ENCODE results near the gene UBQLN4. TPM values are rescaled to one million over a fixed set of nuclear protein-coding genes. Genes with fewer than 3 reads are reported as not detected.
"Not testable (repeated sequence)": the region's sequence is repeated elsewhere in the genome, so short reads cannot be mapped to it uniquely, and the experiment has no call there.

The UBQLN4 gene
- total RNA-seq, 1 donor from 2014 or later: 33.9 TPM

DNA sequence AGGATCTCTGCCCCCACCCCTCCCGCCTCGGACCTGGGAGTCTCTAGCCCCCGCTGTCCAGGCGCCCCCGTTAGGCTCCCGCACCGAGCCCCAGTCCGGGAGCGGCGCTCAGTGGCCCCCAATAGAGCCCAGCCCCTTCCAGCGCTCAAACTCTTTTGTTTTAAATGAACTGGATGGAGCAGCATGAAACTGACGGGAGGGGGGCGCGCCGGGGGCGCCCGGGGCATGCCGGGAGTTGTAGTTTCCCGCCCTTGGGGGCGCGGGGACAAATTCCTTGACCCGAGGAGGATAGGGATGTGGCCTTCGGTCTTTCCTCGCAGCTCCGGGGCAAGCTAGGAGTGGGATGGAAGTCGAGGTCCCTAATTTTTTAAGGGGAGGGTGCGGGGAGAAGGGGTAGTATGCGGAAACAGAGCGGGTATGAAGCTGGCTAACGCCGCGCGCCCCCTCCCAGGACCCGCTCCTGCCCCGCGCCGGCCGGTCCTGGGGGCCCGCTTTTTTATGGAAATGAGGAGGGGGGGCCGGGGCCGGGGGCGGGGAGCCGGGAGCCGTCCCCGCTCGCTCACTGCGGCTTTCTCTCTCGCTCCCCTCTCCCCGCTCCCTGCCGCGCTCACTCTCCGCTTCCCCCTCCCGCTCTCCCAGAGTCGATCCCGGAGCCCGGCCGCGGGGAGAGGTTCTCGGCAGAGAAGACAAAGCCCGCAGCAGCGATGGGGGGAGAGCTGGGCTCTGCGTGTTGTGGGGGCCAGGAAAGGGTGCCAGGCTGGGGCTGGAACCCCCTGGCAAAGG, 28.9 kb upstream of the UBQLN4 start, which contains the start of gene MEX3A:
Gene MEX3A, minus strand, starts transcription at position 157 of the 783 bp plus-strand sequence. CDS start 467 bp downstream, outside the sequence.
- ATAC-seq (peak; percentile 86), DNase-seq (peak; percentile 82)
- intact Hi-C loops (cut with micrococcal nuclease): no loop called here

DNA sequence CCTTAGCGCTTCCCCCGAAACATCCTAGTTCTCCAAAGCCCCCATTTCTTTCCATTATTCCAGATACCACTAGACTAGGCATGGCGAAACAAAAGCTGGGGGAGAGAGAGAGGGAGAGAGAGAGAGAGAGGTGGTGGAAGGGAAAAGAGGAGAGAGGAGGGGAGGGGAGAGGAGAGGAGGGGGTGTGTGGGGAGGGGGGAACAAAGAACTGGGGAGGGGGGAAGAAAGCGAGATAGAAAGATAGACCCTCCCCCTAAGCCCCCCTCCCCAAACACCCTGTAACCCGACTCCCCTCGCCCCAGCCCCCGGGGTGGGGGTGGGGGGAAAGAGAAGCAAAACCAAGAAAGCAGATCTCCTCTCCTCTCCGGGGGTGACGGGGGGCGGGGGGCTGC, 28.3 kb upstream of the UBQLN4 start:
- intact Hi-C loops (cut with micrococcal nuclease): no loop called here
- DNase-seq (no peak), ATAC-seq (no peak)

DNA sequence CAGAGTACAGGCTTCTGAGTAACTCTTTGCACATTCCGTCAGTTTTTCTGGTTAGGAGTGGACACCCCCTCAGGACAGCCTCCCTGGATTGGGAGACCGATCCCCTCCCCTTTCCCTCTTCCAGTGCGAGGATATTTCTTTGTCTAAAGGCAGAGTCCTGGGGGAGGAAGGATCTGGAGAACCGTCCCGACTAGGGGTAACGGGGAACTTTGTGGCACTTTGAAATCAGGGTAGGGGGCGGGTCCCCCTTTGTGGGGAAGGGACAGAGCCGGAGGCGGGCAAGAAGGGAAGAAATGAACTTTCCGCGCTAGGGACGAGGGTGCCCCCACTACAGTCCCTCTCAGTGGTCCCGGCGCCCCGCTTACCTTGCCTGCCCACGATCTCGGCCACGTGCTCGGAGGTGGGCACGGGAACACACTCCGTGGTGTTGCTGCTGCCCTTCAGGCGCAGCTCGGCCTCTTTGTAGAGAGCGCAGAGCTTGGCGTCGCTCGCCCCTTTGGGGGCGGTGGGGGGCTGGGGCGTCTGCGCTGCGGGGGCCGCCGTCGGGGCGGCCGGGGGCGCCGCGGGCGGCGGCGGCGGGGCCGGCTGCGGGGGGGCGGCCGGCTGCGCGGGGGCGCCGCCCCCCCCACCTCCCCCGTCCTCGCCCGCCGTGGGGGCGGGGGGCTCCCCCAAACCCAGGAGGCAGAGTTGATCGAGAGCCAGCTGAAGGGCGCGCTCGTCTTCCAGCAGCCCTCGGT, 27.8 kb upstream of the UBQLN4 start:
- DNase-seq (no peak), ATAC-seq (no peak)
- intact Hi-C loops (cut with micrococcal nuclease): no loop called here

DNA sequence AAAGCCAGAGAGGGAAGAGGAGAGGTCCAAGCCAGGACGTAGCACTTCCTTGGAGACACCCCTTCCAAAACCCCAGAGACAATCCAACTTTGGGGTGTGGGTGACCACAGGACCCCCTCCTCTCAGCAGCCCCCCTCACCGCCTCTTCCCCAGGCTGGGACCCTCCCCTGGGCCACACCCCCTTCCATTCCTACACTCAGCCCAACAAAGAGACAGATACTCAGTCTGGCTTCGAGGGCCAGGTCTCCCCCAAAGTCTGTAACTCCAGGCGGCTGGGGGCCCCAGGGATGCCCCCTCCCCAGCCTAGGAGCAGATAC, 27.2 kb upstream of the UBQLN4 start:
- intact Hi-C loops (cut with micrococcal nuclease): no loop called here
- ATAC-seq: no peak

DNA sequence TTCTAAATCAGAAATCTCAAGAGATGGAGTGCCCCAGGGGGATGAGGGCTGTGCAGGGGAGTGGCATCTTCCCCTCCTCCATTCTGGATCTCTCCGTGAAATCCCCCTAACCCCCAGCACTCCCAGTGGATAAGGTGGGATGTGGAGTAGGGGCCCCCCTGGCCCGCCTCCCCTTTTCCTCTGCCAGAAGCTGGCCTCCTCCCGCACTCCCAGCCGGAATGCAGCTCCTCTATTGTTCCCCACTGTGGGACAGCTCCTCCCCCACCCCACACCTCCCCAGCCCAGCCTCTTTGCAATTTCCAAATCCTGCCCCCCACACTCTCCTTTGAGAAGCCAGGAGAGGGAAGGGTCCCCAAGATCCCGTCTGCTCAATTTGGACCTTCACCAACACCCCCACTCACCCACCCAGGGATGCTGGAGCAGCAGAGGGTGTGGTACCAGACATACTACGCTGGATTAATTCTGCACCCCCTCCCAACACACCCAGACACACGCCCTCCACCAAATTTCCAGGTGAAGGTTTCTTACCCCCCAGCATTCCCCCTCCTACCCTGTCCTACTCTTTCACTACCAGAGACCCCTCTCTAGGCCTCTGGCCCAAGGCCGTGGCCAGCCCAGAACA, 26.8 kb upstream of the UBQLN4 start:
- intact Hi-C loops (cut with micrococcal nuclease): no loop called here
- DNase-seq: no peak
- ATAC-seq: no peak

More for the DNA sequence above, 27.2 kb upstream of the UBQLN4 start:
- no peak for DNase-seq

DNA sequence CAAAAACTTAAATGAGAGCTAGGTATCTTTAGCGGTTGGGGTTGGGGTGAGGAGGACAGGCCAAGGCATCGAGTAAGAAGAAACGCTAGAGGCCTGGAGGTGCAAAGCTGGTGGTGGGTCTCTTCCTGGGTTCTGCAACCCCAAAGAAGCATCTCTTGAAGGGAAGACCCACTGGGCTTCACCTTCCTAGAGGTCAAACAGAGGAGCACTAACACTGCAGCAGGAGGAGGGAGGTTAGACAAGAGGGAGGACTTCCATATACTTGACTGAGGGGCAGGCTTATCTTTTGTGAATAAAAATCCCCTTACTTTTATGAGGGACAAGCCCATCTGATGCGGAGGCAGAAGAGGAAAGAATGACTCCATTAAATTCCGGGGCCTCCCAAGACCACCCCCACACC, 26.2 kb upstream of the UBQLN4 start:
- DNase-seq: no peak
- no peak for ATAC-seq
- intact Hi-C loops (cut with micrococcal nuclease): no loop called here

DNA sequence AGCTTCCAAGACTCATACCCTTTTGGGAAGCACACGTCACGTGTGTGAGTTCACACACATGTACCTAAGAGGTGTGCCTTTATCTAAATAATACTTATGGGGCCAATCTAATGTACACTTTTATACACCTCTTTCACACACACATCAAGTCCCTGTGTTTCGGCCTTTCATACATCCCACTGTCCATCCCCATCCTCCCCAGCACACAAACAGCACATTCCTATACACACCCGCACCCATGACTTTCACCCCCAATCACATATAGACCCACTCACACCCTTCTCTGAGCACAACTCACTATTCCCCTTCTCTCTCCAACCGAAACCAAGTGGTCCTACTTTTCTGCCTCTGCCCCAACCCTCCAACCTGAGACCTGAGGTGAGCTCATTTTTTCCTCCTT, 25.1 kb upstream of the UBQLN4 start:
- intact Hi-C loops (cut with micrococcal nuclease): no loop called here
- ATAC-seq: no peak

DNA sequence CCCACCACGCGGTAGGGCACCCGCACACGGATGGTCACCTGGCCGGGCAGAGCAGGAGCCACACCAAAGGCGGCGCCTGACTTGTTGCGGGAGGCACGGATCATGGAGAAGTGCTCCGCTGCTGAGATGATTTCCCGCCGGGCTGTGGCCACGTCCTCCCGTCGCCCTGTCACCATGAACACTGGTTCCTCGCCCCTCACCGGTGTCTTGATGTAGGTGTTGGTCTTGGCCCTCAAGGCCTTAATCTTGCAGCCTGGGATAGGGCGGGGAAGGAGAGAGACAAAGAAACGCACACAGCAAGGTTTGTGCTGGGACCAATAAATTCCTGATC, 23.8 kb upstream of the UBQLN4 start:
- ATAC-seq (no peak), DNase-seq (no peak)
- intact Hi-C loops (cut with micrococcal nuclease): no loop called here

More for the DNA sequence above, 25.1 kb upstream of the UBQLN4 start:
- no peak for DNase-seq

DNA sequence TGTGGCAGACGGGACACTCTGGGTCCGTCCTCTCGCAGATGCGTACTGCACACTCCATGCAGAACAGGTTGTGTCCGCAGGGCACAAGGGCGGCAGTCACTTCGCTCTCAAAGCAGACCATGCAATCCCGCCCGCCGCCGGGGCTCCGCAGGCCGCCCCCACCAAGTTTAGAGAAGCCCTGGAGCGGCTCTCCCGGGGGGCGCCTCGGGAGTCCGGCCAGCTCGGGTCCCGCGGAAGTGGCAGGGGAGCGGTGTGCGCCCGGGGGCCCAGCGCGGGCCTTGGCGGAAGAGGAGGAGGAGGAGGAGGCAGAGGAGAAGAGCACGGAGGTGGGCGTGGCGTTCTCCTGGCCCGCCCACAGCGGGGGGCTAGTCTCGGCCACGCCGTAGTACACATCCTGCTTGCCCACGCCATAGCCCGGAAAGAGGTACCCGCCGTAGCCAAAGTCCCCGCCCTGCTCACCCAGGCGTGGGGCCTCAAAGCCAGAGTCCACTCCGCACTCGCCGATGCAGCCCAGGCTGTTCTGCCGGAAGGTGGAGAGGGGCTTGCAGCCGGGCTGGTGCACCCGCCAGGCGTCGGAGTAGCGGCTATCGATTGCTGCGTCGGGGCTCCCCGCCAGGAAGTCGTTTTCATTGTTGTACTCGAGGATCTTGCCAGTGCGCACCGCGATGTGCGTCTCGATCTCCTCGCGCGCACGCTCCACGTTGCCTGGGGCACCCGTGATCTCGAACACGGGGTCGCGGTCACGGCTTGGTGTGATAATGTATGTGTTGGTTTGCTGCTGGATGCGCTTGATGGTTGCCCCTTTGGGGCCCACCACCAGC, 23.2 kb upstream of the UBQLN4 start:
- peak; percentile 71 for DNase-seq
- intact Hi-C loops (cut with micrococcal nuclease): no loop called here
- ATAC-seq: peak; percentile 78

DNA sequence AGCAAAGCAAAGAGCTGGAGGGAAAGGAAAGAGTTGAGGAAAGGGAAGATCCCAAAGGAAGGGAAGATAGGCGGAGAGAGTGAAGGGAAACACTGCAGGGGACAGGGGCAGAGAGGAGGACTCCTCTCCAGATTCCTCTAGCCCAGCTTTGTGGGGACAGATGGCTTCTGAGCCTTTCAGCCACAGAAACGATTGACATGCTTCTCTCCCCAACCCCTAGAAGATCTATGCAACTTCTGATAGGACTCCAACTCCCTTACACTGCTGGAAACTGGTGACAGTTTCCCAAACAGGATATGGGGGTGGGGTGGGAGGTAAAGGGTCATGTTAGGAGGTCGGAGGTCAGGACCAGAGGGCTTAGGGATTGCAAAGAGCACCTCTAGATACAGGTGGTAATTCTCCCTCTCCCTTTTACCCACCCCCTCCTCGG, 22.2 kb upstream of the UBQLN4 start:
- DNase-seq: no peak
- ATAC-seq: no peak
- intact Hi-C loops (cut with micrococcal nuclease): no loop called here

DNA sequence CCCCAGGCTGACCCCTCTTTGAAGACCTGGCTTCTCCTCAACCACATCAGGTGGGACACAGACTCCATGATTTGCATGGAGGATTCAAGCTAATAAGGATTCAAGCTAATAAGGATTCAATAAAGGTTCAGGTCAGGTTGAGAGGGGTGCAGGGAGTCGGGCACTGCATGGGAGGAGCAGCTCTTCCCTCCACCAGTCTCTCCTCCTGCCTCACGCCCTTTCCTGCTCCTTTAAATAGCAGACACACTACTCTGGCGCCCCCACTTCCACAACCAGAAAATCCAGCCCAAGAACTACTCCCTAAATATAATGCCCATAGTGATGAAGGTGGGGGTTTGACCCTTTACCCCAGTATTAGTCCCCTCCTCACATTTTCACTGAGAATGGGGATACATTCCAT, 21.6 kb upstream of the UBQLN4 start:
- DNase-seq: no peak
- intact Hi-C loops (cut with micrococcal nuclease): no loop called here
- peak; percentile 11 for ATAC-seq

DNA sequence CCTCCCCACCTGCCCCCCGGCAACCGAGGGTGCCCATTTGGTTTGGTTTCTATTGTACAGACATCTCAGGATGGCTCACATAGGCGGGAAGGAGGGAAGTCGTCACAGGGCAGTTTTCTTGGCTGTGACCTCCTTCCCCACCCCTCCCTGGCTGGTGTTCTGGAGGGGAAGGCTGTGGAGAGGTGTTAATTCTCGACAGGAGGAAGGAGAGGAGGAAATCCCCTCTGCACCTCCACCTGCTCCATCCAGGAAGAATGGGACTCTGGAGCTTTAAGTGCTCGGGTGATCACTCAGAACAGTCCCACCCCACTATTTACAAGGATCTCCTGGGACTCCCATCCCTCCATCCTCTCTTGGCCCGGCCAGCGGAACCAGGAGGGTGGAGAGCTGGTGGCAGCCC, 21.1 kb upstream of the UBQLN4 start:
- intact Hi-C loops (cut with micrococcal nuclease): no loop called here
- ATAC-seq (no peak), DNase-seq (no peak)

DNA sequence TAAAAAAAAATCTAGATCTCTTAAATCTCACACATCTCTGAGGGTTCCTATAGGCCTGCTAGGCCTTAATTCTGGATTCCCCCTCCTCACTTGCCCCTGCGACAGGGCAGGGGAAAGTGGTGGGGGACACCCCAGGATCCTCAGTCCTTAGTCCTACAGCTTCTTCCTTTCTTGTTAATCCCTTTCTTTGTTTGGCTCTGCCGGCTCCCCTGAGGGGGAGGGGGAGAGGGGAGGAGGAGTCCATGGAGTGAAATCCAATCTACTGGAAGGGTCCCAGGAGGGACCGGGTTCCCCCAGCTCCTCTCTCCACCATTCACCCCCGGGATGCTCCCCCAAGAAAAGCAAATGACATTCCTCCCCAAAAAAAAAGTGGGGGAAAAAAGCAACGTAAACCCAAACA, 20.1 kb upstream of the UBQLN4 start:
- DNase-seq (no peak), ATAC-seq (no peak)
- intact Hi-C loops (cut with micrococcal nuclease): no loop called here

DNA sequence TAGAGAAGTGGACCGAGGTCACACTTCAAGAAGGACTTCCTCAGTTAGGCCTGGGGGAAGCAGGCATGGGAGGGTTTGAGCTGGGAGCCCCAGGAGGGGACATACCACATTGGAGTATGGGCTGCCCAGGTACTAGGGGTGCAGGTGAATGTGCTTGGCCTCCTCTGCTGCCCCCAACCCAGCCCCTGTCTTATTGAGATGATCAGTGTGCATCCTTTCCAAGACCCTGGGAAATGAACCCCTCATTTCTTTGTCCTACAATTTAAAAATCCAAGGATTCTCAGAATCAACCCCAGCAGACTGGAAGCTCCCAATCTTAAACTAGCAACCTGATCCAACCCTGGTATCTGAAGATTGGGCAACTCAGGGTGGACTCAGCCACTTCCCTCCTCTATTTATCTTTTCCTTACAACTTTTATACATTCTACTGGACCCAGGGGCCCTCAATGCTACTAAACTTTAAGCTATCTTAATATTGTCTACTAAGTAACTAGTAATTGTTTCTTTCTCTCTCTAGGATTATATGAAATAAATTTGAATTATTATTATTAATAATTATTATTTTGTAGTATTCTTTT, 19.6 kb upstream of the UBQLN4 start:
- intact Hi-C loops (cut with micrococcal nuclease): no loop called here
- no peak for ATAC-seq
- DNase-seq: no peak

DNA sequence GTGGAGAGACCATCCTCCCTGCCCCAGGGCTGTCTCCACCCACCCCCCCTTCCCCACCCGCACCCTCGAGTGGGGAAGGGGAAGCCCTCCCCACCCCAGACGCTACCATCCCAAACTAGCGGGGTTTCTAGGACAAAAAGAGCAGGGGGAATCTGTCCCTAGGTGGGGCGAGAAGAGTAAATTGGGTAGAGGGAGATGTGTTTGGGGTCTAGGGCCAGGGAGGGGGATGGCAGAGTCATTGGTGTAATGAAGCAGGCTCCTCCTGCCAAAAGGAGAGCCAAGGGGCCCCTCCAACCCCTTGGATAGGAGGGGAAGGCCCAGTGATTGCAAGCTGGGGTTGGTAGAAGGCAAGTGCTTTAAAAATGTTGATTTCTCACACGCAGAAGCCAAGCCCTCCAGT, 18.7 kb upstream of the UBQLN4 start:
- DNase-seq (no peak), ATAC-seq (no peak)
- intact Hi-C loops (cut with micrococcal nuclease): no loop called here

DNA sequence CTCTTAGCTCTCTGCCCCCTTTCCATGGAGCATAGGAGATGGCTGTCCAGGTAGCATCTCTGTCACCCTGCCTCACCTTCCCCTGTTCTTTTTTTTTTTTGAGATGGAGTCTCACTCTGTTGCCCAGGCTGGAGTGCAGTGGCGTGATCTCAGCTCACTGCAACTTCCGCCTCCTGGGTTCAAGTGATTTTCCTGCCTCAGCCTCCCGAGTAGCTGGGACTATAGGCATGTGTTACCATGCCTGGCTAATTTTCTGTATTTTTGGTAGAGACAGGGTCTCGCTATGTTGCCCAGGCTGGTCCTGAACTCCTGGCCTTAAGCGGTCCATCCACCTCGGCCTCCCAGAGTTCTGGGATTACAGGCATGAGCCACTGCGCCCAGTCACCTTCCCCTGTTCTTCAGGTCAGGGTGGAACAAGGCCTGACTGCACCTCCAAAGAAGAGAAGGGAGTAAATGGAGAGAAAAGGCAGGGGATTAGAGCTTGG, 17.8 kb upstream of the UBQLN4 start:
- intact Hi-C loops (cut with micrococcal nuclease); DNase-seq; ATAC-seq: not testable (repeated sequence)

DNA sequence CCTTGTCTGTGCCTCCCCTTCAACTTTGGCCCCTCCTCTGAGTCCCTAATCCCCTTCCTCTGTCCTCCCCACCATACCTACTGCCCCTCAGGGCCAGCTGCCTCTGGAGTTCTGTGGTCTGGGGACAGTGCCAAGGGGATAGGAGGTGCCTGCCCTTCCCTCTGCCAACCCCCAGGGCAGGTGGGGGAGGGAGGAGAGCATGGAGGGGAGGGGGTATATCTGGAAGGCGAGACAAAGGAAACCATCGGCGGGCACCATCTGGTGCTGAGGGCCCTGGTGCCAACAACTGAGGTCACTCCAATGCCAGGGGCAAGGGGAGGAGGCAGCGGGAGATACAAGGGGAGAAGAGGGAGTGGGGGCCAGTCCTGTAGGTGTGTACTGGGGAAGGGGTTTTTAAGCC, 16.9 kb upstream of the UBQLN4 start:
- intact Hi-C loops (cut with micrococcal nuclease): no loop called here
- ATAC-seq (peak; percentile 26), DNase-seq (no peak)

DNA sequence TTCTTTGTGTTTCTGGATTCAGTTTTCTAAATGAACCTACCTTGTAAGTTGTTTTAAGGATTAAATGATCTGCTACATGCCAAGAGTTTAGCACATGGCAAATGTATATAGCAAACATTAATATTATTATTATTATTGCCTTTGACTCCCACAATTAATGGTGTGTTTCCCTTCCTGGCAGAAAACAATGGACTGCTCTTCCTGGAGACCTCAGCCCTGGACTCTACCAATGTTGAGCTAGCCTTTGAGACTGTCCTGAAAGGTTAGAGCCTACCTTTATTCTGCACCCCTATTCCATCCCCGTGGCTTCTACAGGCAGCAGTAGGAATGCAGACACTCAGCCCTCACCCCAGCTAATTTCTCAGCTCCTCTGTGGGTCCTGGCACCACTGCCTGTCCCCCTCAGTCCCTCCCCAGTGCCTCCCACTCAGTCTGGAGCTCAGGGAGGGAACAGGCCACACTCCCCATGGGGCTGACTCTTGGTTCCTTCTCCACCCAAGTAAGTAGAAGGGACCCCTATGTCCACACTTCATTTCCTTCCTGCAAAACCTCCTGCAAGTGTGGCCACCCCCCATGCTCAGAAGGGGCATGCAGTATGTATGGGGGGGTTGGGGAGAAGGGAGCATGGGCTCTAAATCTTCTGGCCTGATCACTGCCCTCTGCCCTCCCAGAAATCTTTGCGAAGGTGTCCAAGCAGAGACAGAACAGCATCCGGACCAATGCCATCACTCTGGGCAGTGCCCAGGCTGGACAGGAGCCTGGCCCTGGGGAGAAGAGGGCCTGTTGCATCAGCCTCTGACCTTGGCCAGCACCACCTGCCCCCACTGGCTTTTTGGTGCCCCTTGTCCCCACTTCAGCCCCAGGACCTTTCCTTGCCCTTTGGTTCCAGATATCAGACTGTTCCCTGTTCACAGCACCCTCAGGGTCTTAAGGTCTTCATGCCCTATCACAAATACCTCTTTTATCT, 16.2 kb upstream of the UBQLN4 start:
- ATAC-seq (peak; percentile 20), DNase-seq (no peak)
- intact Hi-C loops (cut with micrococcal nuclease): no loop called here
